Hepatocyte (in vitro differentiated cells): Measurements from ENCODE around the gene FAM20C. TPM values are rescaled to one million over a fixed set of nuclear protein-coding genes. Genes with fewer than 3 reads are reported as not detected.

ENCODE experiments used
- DNase-seq: peaks from one replicate; pipeline ENCODE4 v3.0.0-alpha.2; 2016; ENCODE audit warnings: low spot score
- H2AFZ ChIP-seq: fragments of 200-600 bp; sonication (generic); 2 replicates; pipeline ENCODE4 v1.6.0; 2016; ENCODE audit warnings: antibody characterized with exemption, mild to moderate bottlenecking
- H3K27ac ChIP-seq: fragments of 200-600 bp; sonication (generic); 2 replicates; pipeline ENCODE4 v1.5.1; 2016; ENCODE audit warnings: mild to moderate bottlenecking
- H3K27me3 ChIP-seq: fragments of 200-600 bp; sonication (generic); 2 replicates; pipeline ENCODE4 v1.6.1; 2016
- H3K36me3 ChIP-seq: fragments of 200-600 bp; sonication (generic); replicated peaks from 2 replicates; pipeline ENCODE4 v1.5.1; 2016; ENCODE audit warnings: low read depth; ENCODE audit not compliant: insufficient read depth
- H3K4me1 ChIP-seq: fragments of 200-600 bp; sonication (generic); 2 replicates; pipeline ENCODE4 v1.5.1; 2016; ENCODE audit warnings: mild to moderate bottlenecking, moderate library complexity; ENCODE audit not compliant: insufficient read depth
- H3K4me2 ChIP-seq: fragments of 200-600 bp; sonication (generic); 2 replicates; pipeline ENCODE4 v1.6.0; 2016
- H3K4me3 ChIP-seq: fragments of 200-600 bp; sonication (generic); 2 replicates; pipeline ENCODE4 v1.5.1; 2016; ENCODE audit warnings: mild to moderate bottlenecking
- H3K79me2 ChIP-seq: fragments of 200-600 bp; sonication (generic); 2 replicates; pipeline ENCODE4 v1.6.0; 2017; ENCODE audit warnings: mild to moderate bottlenecking
- H3K9me2 ChIP-seq: fragments of 200-600 bp; sonication (generic); replicated peaks from 2 replicates; pipeline ENCODE4 v1.6.0; 2017; ENCODE audit warnings: mild to moderate bottlenecking; ENCODE audit not compliant: insufficient read depth
- H3K9me3 ChIP-seq: fragments of 200-600 bp; sonication (generic); 2 replicates; pipeline ENCODE4 v1.5.1; 2016; ENCODE audit warnings: low read depth, mild to moderate bottlenecking
- H4K20me1 ChIP-seq: fragments of 200-600 bp; sonication (generic); 2 replicates; pipeline ENCODE4 v1.6.0; 2016; ENCODE audit warnings: mild to moderate bottlenecking; ENCODE audit not compliant: insufficient read depth, poor library complexity, severe bottlenecking
- CTCF ChIP-seq: fragments of 200-600 bp; sonication (generic); IDR thresholded peaks from 2 replicates; pipeline ENCODE4 v1.5.1; 2016; ENCODE audit warnings: antibody characterized with exemption, mild to moderate bottlenecking; ENCODE audit not compliant: poor library complexity
- EZH2 ChIP-seq: fragments of 200-600 bp; sonication (generic); IDR thresholded peaks from 2 replicates; pipeline ENCODE4 v1.6.1; 2016; ENCODE audit warnings: antibody characterized with exemption, mild to moderate bottlenecking, borderline replicate concordance
- EZH2phosphoT487 ChIP-seq: fragments of 200-600 bp; sonication (generic); IDR thresholded peaks from one replicate; pipeline ENCODE4 v1.6.1; 2018; ENCODE audit warnings: antibody characterized with exemption, mild to moderate bottlenecking, low read depth, moderate library complexity; ENCODE audit not compliant: unreplicated experiment, severe bottlenecking
- WGBS: methylation state at CpG from one replicate; pipeline ENCODE4 v1.1.6; 2016; ENCODE audit warnings: low lambda C conversion rate; ENCODE audit errors: missing lambda C conversion rate; 5-methylcytosine and 5-hydroxymethylcytosine counted together
- polyA plus RNA-seq: library from polyadenylated mRNA; unstranded; fragments of >200 nt; fragmentation: Nextera tagmentation; extraction: Ambion mirVana; gene quantifications from 2 replicates; pipeline ENCODE4 v1.2.1, GENCODE V29; 2016
- total RNA-seq: library from RNA; depleted of rRNA; stranded (reverse); fragments of >200 nt; gene quantifications from 2 replicates; pipeline ENCODE4 v1.2.3, GENCODE V29; 2014

The FAM20C gene
- total RNA-seq (42.5 and 47.8 TPM in 2 replicates), polyA plus RNA-seq (24.4 and 26.2 TPM in 2 replicates)

- H3K4me2 ChIP-seq = peak within 1 kb of the TSS; percentile 96
- DNase-seq = peak; percentile 94
- no peaks in the 10 kb centered on the region for H3K27me3 ChIP-seq
- no peaks in the 10 kb centered on the region for H3K36me3 ChIP-seq
- peak within 1 kb of the TSS; percentile 90 for H3K27ac ChIP-seq
- peaks cover 22% of the 10 kb centered on the region for H3K4me1 ChIP-seq
- H3K4me3 ChIP-seq = peak within 1 kb of the TSS; percentile 97
- H4K20me1 ChIP-seq = peaks cover 38% of the 10 kb centered on the region
- H3K79me2 ChIP-seq = peaks cover 38% of the 10 kb centered on the region
- peak within 1 kb of the TSS; percentile 57 for H2AFZ ChIP-seq
- no peaks in the 10 kb centered on the region for H3K9me3 ChIP-seq
- TF ChIP-seq EZH2phosphoT487 (no peak), EZH2 (no peak), CTCF (no peak)
- WGBS = 1% methylated on average over 12 of the region's 89 CpGs
- no peaks in the 10 kb centered on the region for H3K9me2 ChIP-seq
Measured at GRCh38 chr7:191981-192649, at the start of gene FAM20C. TSS of gene FAM20C (plus strand) at chr7:192571. CDS start at chr7:193200, 629 bp downstream.

GRCh38 chr7:143145-143751, 49.1 kb upstream of the FAM20C start:
- Histone ChIP-seq H3K79me2 (no peaks in the 10 kb centered on the region), H3K4me3 (no peak overlapping the region), H3K9me3 (no peaks in the 10 kb centered on the region), H3K4me2 (no peak overlapping the region), H2AFZ (no peak overlapping the region), H3K9me2 (no peaks in the 10 kb centered on the region), H3K27me3 (no peaks in the 10 kb centered on the region), H3K27ac (peak overlapping the region; percentile 88), H3K36me3 (no peaks in the 10 kb centered on the region), H4K20me1 (no peaks in the 10 kb centered on the region), H3K4me1 (peaks cover 13% of the 10 kb centered on the region)
- 90% methylated on average over 22 of the region's 22 CpGs for WGBS
- no peak for TF ChIP-seq EZH2
- no peak for TF ChIP-seq CTCF
- TF ChIP-seq EZH2phosphoT487 = no peak
- DNase-seq = no peak

- Histone ChIP-seq H3K4me3 (no peak overlapping the region), H3K9me2 (no peaks in the 10 kb centered on the region), H3K4me2 (no peak overlapping the region), H4K20me1 (no peaks in the 10 kb centered on the region), H3K9me3 (no peaks in the 10 kb centered on the region), H3K79me2 (no peaks in the 10 kb centered on the region), H3K36me3 (no peaks in the 10 kb centered on the region), H3K27ac (no peak overlapping the region), H3K27me3 (no peaks in the 10 kb centered on the region), H3K4me1 (peaks cover 13% of the 10 kb centered on the region), H2AFZ (no peak overlapping the region)
- TF ChIP-seq EZH2phosphoT487 = no peak
- no peak for TF ChIP-seq EZH2
- no peak for TF ChIP-seq CTCF
- no peak for DNase-seq
- WGBS = 89% methylated on average over 12 of the region's 12 CpGs
Measured at GRCh38 chr7:143811-144453, 48.4 kb upstream of the FAM20C start.
